ENCODE measurements around the gene PRR33.

- TF ChIP-seq, protein P1, sequence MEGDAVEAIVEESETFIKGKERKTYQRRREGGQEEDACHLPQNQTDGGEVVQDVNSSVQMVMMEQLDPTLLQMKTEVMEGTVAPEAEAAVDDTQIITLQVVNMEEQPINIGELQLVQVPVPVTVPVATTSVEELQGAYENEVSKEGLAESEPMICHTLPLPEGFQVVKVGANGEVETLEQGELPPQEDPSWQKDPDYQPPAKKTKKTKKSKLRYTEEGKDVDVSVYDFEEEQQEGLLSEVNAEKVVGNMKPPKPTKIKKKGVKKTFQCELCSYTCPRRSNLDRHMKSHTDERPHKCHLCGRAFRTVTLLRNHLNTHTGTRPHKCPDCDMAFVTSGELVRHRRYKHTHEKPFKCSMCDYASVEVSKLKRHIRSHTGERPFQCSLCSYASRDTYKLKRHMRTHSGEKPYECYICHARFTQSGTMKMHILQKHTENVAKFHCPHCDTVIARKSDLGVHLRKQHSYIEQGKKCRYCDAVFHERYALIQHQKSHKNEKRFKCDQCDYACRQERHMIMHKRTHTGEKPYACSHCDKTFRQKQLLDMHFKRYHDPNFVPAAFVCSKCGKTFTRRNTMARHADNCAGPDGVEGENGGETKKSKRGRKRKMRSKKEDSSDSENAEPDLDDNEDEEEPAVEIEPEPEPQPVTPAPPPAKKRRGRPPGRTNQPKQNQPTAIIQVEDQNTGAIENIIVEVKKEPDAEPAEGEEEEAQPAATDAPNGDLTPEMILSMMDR (conservative IDR thresholded peaks at IDR 0.05 in 1 of 2, IDR thresholded peaks at IDR 0.05 in 1 of 2; ENCODE audit: extremely low read depth in 1 of 2, insufficient read depth in 1 of 2, low read depth in 1 of 2, low read length in 2 of 2): no peak
- no peak for TF ChIP-seq EZH2 (IDR thresholded peaks at IDR 0.05; ENCODE audit: borderline replicate concordance, low read length)
Observed at GRCh38 chr11:1888347-1888753, 3.3 kb downstream of the PRR33 start.

All from mammary epithelial cell (primary cell).